ENCODE measurements around the gene UGT1A8. TPM values are rescaled to one million over a fixed set of nuclear protein-coding genes. Genes with fewer than 3 reads are reported as not detected.

The UGT1A8 gene
- total and polyA plus RNA-seq, 2 experiments from 2014 or later, result 0.45 TPM; not detected in 1

GRCh38 chr2:233706720-233707119 is 89.3 kb downstream of the UGT1A8 start (continued):
- TF ChIP-seq, protein P1, sequence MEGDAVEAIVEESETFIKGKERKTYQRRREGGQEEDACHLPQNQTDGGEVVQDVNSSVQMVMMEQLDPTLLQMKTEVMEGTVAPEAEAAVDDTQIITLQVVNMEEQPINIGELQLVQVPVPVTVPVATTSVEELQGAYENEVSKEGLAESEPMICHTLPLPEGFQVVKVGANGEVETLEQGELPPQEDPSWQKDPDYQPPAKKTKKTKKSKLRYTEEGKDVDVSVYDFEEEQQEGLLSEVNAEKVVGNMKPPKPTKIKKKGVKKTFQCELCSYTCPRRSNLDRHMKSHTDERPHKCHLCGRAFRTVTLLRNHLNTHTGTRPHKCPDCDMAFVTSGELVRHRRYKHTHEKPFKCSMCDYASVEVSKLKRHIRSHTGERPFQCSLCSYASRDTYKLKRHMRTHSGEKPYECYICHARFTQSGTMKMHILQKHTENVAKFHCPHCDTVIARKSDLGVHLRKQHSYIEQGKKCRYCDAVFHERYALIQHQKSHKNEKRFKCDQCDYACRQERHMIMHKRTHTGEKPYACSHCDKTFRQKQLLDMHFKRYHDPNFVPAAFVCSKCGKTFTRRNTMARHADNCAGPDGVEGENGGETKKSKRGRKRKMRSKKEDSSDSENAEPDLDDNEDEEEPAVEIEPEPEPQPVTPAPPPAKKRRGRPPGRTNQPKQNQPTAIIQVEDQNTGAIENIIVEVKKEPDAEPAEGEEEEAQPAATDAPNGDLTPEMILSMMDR (conservative IDR thresholded peaks at IDR 0.05; ENCODE audit: low read depth in 2 of 2), result no peak
- TF ChIP-seq EZH2phosphoT487 (IDR thresholded peaks at IDR 0.05; ENCODE audit: unreplicated experiment) (no peak), ZNF462 (CRISPR knock-in tag; IDR thresholded peaks at IDR 0.05) (no peak)

DNA sequence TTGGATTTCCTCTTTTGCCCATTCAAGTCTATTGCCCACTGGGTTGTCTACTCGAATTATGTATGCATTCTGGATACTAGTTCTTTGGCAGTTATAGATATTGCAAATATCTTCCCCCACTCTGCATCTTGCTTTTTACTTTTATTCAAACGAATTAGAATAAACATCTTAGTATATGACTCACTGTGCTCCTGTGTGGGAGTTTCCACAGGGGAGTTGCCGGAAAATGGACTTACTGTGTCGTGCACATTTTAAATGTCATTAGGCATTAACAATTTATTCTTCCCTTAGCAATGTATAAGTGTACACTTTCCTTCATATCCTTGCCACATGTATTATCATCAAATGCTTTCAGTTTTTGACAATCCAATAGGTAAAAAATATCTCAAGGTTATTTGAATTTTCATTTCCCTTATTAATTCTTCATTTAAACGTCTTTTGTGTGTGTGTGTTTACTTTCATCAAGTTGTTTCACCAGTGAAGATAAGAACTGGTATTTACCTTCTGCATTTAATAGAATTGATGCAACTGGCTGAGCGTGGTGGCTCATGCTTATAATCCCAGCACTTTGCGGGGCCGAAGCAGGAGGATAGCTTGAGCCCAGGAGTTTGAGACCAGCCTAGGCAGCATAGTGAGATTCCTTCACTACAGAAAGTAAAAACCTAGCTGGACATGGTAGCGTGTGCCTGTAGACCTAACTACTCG is 90.7 kb downstream of the UGT1A8 start:
- Mint-ChIP-seq H3K27ac (no peak overlapping the region), H3K27me3 (ENCODE audit: insufficient read depth, low read depth, poor library complexity) (peaks cover 8% of the 10 kb centered on the region), H3K36me3 (ENCODE audit: low read depth) (no peaks in the 10 kb centered on the region), H3K4me3 (no peak overlapping the region), H3K9me3 (no peaks in the 10 kb centered on the region; the same call in 2 of the 3 replicates), H3K4me1 (peaks cover 4% of the 10 kb centered on the region; the same call in 1 of the 3 replicates)
- Histone ChIP-seq H3K27me3 (ENCODE audit: insufficient read depth) (no peaks in the 10 kb centered on the region), H3K79me2 (replicated peaks; ENCODE audit: insufficient read depth) (no peaks in the 10 kb centered on the region), H3K4me3 (no peak overlapping the region), H3K36me3 (ENCODE audit: insufficient read depth) (no peaks in the 10 kb centered on the region), H3K9me2 (ENCODE audit: insufficient read depth) (peaks cover 5% of the 10 kb centered on the region; the same call in 1 of the 2 replicates), H3K4me1 (ENCODE audit: insufficient read depth) (no peaks in the 10 kb centered on the region), H2AFZ (no peak overlapping the region), H3F3A (replicated peaks; ENCODE audit: low read depth) (no peaks in the 10 kb centered on the region), H4K20me1 (replicated peaks; ENCODE audit: insufficient read depth) (no peaks in the 10 kb centered on the region), H3K4me2 (no peak overlapping the region), H3K27ac (ENCODE audit: low read depth) (no peak overlapping the region)
- ATAC-seq (no peak), DNase-seq (ENCODE audit: low spot score) (no peak)
- no peak for TF ChIP-seq REST (IDR thresholded peaks at IDR 0.05; ENCODE audit: unreplicated experiment)
